ENCODE measurements around the gene CELA2A. TPM values are rescaled to one million over a fixed set of nuclear protein-coding genes. Genes with fewer than 3 reads are reported as not detected.
"Not testable (repeated sequence)": the region's sequence is repeated elsewhere in the genome, so short reads cannot be mapped to it uniquely, and the experiment has no call there.

The CELA2A gene
- total RNA-seq, 2 experiments from 2014 or later, result not detected

DNA sequence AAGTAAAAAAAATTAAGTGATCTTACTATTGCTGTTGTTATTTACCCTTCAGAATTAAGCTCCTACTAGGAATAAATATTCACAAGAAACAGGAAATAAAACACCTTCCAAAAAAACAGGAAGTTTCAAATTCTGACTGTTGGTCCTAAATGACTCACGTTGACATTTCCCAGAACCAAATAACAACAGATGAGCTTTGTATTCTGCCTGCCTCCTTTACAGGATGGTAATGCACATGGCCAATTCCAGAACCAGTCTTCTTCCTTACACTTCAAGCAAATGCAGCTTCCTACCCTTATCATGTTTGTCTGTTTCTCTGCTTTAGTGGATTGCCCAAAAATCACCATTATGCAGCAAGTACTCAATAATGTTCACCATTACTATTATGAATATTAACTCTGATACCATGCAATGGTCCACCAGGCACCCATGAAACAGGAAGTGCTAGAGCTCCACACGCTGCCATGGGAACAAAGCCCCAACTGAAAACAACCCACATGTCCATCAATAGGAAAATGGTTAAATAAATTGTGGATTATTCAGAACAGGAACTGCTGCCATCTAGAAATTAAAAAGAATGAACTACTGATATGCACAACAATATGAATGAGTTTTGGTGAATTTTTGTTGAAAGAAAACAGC lies 58.6 kb downstream of the CELA2A start:
- H3K27me3 ChIP-seq (ENCODE audit: control insufficient read depth in 1 of 2, insufficient read depth in 2 of 2, low read length in 2 of 2), result no peaks in the 10 kb centered on the region
- Mint-ChIP-seq H3K4me1 (ENCODE audit: low read depth) (peaks cover 33% of the 10 kb centered on the region), H3K4me3 (no peak overlapping the region), H3K9me3 (no peaks in the 10 kb centered on the region), H3K36me3 (ENCODE audit: low read depth) (peaks cover 68% of the 10 kb centered on the region), H3K27ac (no peak overlapping the region), H3K27me3 (no peaks in the 10 kb centered on the region)
- ChIA-PET CTCF (no interaction called here), POLR2A (no interaction called here)
- DNase-seq (peak in 2 of 14 experiments; percentile 4 to 26), ATAC-seq (ENCODE audit: poor library complexity) (no peak)
- TF ChIP-seq CTCF (IDR thresholded peaks at IDR 0.05), result no peak
- peaks cover 33% of the 10 kb centered on the region for H3K36me3 ChIP-seq (ENCODE audit: insufficient read depth, low read length)
- intact Hi-C loops (cut with DNase I, micrococcal nuclease), result no loop called here
- H3K4me3 ChIP-seq (ENCODE audit: low read length), result no peak overlapping the region
- H3K27ac ChIP-seq (ENCODE audit: low read depth in 1 of 2, low read length in 2 of 2), result no peak overlapping the region
- no peaks in the 10 kb centered on the region for H3K9me3 ChIP-seq (ENCODE audit: control insufficient read depth in 1 of 2, insufficient read depth in 1 of 2, low read length in 2 of 2)
- H3K4me1 ChIP-seq (ENCODE audit: insufficient read depth, low read length), result peaks cover 12% of the 10 kb centered on the region

GRCh38 chr1:15519625-15520024 lies 63.1 kb downstream of the CELA2A start:
- no peaks in the 10 kb centered on the region for H3K9me3 Mint-ChIP-seq
- H3K4me3 ChIP-seq (ENCODE audit: low read length), result no peak overlapping the region
- POLR2A ChIA-PET, result no interaction called here
- no peaks in the 10 kb centered on the region for H3K27me3 Mint-ChIP-seq
- no peak overlapping the region for H3K27ac ChIP-seq (ENCODE audit: low read depth in 1 of 2, low read length in 2 of 2)
- CTCF ChIA-PET, result no interaction called here
- peaks cover 28% of the 10 kb centered on the region for H3K4me1 ChIP-seq (ENCODE audit: insufficient read depth, low read length)
- TF ChIP-seq CTCF (IDR thresholded peaks at IDR 0.05), result no peak
- peaks cover 33% of the 10 kb centered on the region for H3K36me3 Mint-ChIP-seq (ENCODE audit: low read depth)
- no peak overlapping the region for H3K4me3 Mint-ChIP-seq
- H3K36me3 ChIP-seq (ENCODE audit: insufficient read depth, low read length), result peaks cover 18% of the 10 kb centered on the region
- no peak overlapping the region for H3K27ac Mint-ChIP-seq
- ATAC-seq (ENCODE audit: poor library complexity) (no peak), DNase-seq (no peak)
- H3K27me3 ChIP-seq (ENCODE audit: control insufficient read depth in 1 of 2, insufficient read depth in 2 of 2, low read length in 2 of 2), result no peaks in the 10 kb centered on the region
- intact Hi-C loops (cut with DNase I, micrococcal nuclease), result loop anchor here (5.0 to 10.0 kb wide), 2 partner anchors 718 to 1385 kb away; partner anchors contain the start of gene CPLANE2 (in 1 of the 2)
- peaks cover 40% of the 10 kb centered on the region for H3K4me1 Mint-ChIP-seq (ENCODE audit: low read depth)
- H3K9me3 ChIP-seq (ENCODE audit: control insufficient read depth in 1 of 2, insufficient read depth in 1 of 2, low read length in 2 of 2), result no peaks in the 10 kb centered on the region

GRCh38 chr1:15521206-15521906 lies 64.8 kb downstream of the CELA2A start:
- H3K27me3 ChIP-seq (ENCODE audit: control insufficient read depth in 1 of 2, insufficient read depth in 2 of 2, low read length in 2 of 2); ATAC-seq (ENCODE audit: poor library complexity); H3K27ac ChIP-seq (ENCODE audit: low read depth in 1 of 2, low read length in 2 of 2); H3K27ac Mint-ChIP-seq; H3K27me3 Mint-ChIP-seq; H3K9me3 Mint-ChIP-seq; H3K9me3 ChIP-seq (ENCODE audit: control insufficient read depth in 1 of 2, insufficient read depth in 1 of 2, low read length in 2 of 2); H3K4me3 ChIP-seq (ENCODE audit: low read length): not testable (repeated sequence)
- peak in 2 of 14 experiments; percentile 10 to 23 for DNase-seq
- Mint-ChIP-seq H3K36me3 (ENCODE audit: low read depth) (peaks cover 31% of the 10 kb centered on the region), H3K4me1 (ENCODE audit: low read depth) (peaks cover 50% of the 10 kb centered on the region), H3K4me3 (peak overlapping the region; percentile 70)
- POLR2A ChIA-PET, result interaction anchor here (0.6 kb wide), 1 partner anchor 50 kb away, joined by 3 read pairs; no protein-coding TSS in a partner anchor
- CTCF ChIA-PET, result interaction anchor here (0.7 kb wide), 1 partner anchor 321 kb away, joined by 3 read pairs; no protein-coding TSS in a partner anchor
- peaks cover 17% of the 10 kb centered on the region for H3K36me3 ChIP-seq (ENCODE audit: insufficient read depth, low read length)
- intact Hi-C loops (cut with DNase I, micrococcal nuclease), result loop anchor here (5.0 to 10.0 kb wide), 2 partner anchors 716 to 1383 kb away; partner anchors contain the start of gene CPLANE2 (in 1 of the 2)
- H3K4me1 ChIP-seq (ENCODE audit: insufficient read depth, low read length), result peaks cover 32% of the 10 kb centered on the region

Other genes with a start within 250 kb of the CELA2A start
- gene FHAD1, start 209.5 kb upstream of the CELA2A start, total RNA-seq, result not detected
- gene EFHD2, start 46.8 kb upstream of the CELA2A start, total RNA-seq, result 10 to 100 TPM; 79.1 to 80.9 TPM
- gene CTRC, start 18.3 kb upstream of the CELA2A start, total RNA-seq, result 1 to 10 TPM in 1 of 2 experiments, under 1 TPM in 1; 0.41 to 1.2 TPM
- not detected for gene CELA2B, start 19.4 kb downstream of the CELA2A start, total RNA-seq
- 10 to 100 TPM; 15.7 to 18.0 TPM for gene CASP9, start 67.5 kb downstream of the CELA2A start, total RNA-seq
- gene DNAJC16, start 70.1 kb downstream of the CELA2A start, total RNA-seq, result 10 to 100 TPM in 1 of 2 experiments, 1 to 10 TPM in 1; 8.2 to 10.4 TPM
- gene AGMAT, start 128.3 kb downstream of the CELA2A start, total RNA-seq, result 1 to 10 TPM; 3.8 to 4.6 TPM
- 10 to 100 TPM; 24.2 to 29.9 TPM for gene DDI2, start 160.7 kb downstream of the CELA2A start, total RNA-seq
- 10 to 100 TPM; 77.5 to 82.0 TPM for gene PLEKHM2, start 227.6 kb downstream of the CELA2A start, total RNA-seq

Data from CD4-positive, alpha-beta T cell (primary cell).